Activated T-cell treated with anti-CD3 and anti-CD28 coated beads, Interleukin-2, amount 50 U/mL, for 48 hours (primary cell): ENCODE results near the gene USP17L30.
"Not testable (repeated sequence)": the region's sequence is repeated elsewhere in the genome, so short reads cannot be mapped to it uniquely, and the experiment has no call there.

Experiments
- DNase-seq, 2 experiments: peaks; one replicate each; pipeline ENCODE4 v3.0.0-alpha.2; 2020

USP17L30 gene, protein sequence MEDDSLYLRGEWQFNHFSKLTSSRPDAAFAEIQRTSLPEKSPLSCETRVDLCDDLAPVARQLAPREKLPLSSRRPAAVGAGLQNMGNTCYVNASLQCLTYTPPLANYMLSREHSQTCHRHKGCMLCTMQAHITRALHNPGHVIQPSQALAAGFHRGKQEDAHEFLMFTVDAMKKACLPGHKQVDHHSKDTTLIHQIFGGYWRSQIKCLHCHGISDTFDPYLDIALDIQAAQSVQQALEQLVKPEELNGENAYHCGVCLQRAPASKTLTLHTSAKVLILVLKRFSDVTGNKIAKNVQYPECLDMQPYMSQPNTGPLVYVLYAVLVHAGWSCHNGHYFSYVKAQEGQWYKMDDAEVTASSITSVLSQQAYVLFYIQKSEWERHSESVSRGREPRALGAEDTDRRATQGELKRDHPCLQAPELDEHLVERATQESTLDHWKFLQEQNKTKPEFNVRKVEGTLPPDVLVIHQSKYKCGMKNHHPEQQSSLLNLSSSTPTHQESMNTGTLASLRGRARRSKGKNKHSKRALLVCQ

DNA sequence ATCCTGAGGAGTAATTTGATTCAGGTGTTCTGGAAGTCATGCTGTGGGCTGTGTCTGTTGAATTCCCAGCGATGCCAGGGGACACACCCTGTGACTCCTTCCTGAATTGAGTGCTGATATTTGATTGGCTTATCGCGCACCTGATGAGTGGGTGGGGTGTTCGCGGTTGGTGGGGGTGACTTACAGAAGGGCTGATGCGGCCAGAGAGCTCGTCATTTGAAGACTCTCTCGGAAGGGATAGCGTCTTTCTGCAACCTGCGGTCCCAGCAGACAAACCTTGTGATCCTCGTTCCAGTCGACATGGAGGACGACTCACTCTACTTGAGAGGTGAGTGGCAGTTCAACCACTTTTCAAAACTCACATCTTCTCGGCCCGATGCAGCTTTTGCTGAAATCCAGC, at the start of gene USP17L30:
Gene USP17L30, plus strand, starts transcription at position 301 of the 400 bp plus-strand sequence. Its CDS starts 0 bp downstream, at position 301.
- DNase-seq: not testable (repeated sequence)

- DNase-seq: not testable (repeated sequence)
Measured at GRCh38 chr4:9324191-9324590, 38.7 kb upstream of the USP17L30 start.

GRCh38 chr4:9324865-9325264, 38.1 kb upstream of the USP17L30 start, which contains the start of gene USP17L24:
Gene USP17L24 (plus strand): TSS chr4:9325165. CDS start chr4:9325165, 0 bp downstream.
- DNase-seq: not testable (repeated sequence)

- not testable (repeated sequence) for DNase-seq
Measured at GRCh38 chr4:9329611-9330010, 33.3 kb upstream of the USP17L30 start, which contains the start of gene USP17L25. Gene USP17L25 (plus strand): TSS chr4:9329911. CDS start chr4:9329911, 0 bp downstream.

DNA sequence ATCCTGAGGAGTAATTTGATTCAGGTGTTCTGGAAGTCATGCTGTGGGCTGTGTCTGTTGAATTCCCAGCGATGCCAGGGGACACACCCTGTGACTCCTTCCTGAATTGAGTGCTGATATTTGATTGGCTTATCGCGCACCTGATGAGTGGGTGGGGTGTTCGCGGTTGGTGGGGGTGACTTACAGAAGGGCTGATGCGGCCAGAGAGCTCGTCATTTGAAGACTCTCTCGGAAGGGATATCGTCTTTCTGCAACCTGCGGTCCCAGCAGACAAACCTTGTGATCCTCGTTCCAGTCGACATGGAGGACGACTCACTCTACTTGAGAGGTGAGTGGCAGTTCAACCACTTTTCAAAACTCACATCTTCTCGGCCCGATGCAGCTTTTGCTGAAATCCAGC, 28.6 kb upstream of the USP17L30 start, which contains the start of gene USP17L26:
Gene USP17L26, plus strand, starts transcription at position 301 of the 400 bp plus-strand sequence. Its CDS starts 0 bp downstream, at position 301.
- not testable (repeated sequence) for DNase-seq

GRCh38 chr4:9339103-9339502, 23.8 kb upstream of the USP17L30 start, which contains the start of gene USP17L5:
Gene USP17L5 (plus strand): TSS chr4:9339403. CDS start chr4:9339403, 0 bp downstream.
- not testable (repeated sequence) for DNase-seq

GRCh38 chr4:9343848-9344247, 19.1 kb upstream of the USP17L30 start, which contains the start of gene USP17L27:
Gene USP17L27 (plus strand): TSS chr4:9344148. CDS start chr4:9344148, 0 bp downstream.
- not testable (repeated sequence) for DNase-seq

- DNase-seq: not testable (repeated sequence)
Measured at GRCh38 chr4:9348593-9348992, 14.3 kb upstream of the USP17L30 start, which contains the start of gene USP17L28. Gene USP17L28 (plus strand): TSS chr4:9348893. CDS start chr4:9348893, 0 bp downstream.

DNA sequence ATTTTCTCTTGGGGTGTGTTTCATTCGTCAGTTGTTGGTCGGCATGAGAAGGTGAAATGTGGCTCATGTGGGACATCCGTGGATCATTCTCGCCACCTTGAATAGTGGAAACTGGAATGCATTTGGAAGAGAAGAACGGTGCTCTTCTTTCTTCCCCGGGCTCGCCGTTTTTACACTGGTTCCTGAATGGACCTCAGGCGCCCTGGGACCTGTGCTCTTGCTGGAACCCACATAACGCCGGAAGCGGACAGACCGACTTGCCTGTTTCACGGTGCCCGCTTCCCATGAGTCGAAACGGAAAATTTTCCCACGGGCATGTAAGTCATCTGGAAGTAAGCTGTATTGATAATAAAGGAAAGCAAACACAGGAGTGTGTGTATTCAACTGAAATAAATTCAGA, 12.1 kb upstream of the USP17L30 start:
- not testable (repeated sequence) for DNase-seq

DNA sequence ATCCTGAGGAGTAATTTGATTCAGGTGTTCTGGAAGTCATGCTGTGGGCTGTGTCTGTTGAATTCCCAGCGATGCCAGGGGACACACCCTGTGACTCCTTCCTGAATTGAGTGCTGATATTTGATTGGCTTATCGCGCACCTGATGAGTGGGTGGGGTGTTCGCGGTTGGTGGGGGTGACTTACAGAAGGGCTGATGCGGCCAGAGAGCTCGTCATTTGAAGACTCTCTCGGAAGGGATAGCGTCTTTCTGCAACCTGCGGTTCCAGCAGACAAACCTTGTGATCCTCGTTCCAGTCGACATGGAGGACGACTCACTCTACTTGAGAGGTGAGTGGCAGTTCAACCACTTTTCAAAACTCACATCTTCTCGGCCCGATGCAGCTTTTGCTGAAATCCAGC, 9.6 kb upstream of the USP17L30 start, which contains the start of gene USP17L29:
Gene USP17L29, plus strand, starts transcription at position 301 of the 400 bp plus-strand sequence. Its CDS starts 0 bp downstream, at position 301.
- DNase-seq: not testable (repeated sequence)

DNA sequence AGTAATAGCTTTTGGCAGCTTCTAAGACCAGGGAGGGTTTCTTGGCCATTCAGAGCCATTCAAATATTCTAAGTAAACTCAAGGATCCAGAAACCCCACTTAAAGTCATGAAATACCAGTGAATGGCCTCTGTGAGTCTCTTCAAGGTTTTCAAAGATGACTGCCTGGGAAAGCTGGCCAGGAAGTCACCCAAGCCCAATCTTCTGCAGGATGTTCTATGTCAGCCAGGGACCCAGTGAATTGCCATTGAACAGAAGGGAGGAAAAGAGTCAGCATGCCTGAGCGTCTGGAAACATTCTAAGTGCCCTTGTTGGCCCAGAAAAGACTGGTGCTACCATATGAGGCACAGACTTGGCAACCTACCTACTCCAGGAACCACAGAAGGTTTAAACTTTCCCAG, 17.0 kb downstream of the USP17L30 start:
- DNase-seq: not testable (repeated sequence)

GRCh38 chr4:9381012-9381534, 18.1 kb downstream of the USP17L30 start:
- peak; percentile 38 to 62 for DNase-seq

- no peak for DNase-seq
Measured at GRCh38 chr4:9384126-9384525, 21.2 kb downstream of the USP17L30 start.

GRCh38 chr4:9389001-9389400, 26.1 kb downstream of the USP17L30 start:
- DNase-seq: not testable (repeated sequence)

- DNase-seq: not testable (repeated sequence)
Measured at GRCh38 chr4:9405774-9406173, 42.8 kb downstream of the USP17L30 start.

DNA sequence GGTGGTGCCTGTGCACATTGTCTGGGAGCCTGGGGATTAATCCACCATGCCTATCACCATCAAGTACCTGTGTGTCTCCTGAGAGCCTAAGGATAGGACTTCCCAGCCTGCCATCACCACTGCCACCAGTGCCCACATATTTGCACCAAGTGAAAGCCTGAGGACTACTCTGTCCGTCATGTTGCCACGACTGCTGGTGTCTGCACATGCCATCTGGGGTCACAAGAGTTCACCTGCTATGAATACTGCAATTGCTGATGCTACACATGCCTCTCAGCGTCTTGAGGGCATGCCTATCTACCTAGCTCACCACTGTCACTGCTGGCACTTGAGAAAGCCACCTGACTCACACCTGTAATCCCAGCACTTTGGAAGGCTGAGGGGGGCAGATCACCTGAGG, 43.6 kb downstream of the USP17L30 start:
- DNase-seq: not testable (repeated sequence)

GRCh38 chr4:9409793-9410192, 46.9 kb downstream of the USP17L30 start:
- no peak for DNase-seq
